RWPE1 (cell line): ENCODE measurements around the gene WASF3.

Experiments used
- CTCF ChIA-PET: fragments of 350-600 bp; sonication (Branson Sonifier 250); formaldehyde crosslinking; extraction: SDS; loops from one replicate; lab custom pipeline; 2021; lab: Yijun Ruan, JAX
- POLR2A ChIA-PET: fragments of 400-600 bp; formaldehyde crosslinking; extraction: SDS; loops from one replicate; lab custom pipeline; 2020; ENCODE audit warnings: antibody characterized with exemption; ENCODE audit not compliant: low non-redundant PET; lab: Yijun Ruan, JAX
- DNase-seq: peaks from one replicate; pipeline ENCODE4 v3.0.0; 2012; ENCODE audit warnings: low spot score
- H3K27ac ChIP-seq: fragments of 450-650 bp; 2 replicates; pipeline ENCODE4 v1.5.1; 2017
- TF ChIP-seq, protein P1 (sequence below): fragments of 450-650 bp; conservative IDR thresholded peaks from 2 replicates; pipeline ENCODE4 v1.5.1; 2017; ENCODE audit warnings: low read depth, mild to moderate bottlenecking

Gene WASF3

DNA sequence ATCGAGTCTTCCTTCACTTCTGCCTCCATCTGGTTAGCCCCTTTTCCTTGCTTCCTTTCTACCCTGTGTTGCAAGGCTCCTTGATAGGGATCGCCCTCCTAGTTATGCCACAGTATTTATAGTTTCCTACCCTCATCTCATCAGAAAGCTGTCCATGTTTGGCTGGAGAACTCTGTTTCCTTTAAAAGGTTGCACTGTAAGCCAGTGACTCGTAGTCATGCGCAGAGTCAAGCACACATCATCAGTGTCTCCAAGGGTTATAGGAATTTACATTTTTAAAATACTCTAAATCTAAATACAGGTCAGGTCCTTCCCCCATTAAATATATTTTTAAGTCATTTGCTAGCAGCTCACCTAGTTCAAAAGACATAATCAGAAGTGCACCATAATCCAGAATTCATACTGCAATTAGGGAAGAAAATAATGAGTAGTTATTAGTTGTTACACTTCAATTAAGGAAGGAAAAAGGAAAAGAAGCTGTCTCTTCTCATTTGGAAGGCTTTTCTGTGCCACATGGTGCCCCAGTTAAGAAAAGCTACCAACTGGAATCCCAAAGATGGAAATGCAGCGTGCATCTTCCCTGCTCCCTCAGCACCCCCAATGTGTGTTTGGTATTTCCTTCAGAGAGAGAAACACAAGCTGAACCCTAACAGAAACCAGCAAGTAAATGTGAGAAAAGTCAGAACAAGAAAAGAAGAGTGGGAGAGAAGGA lies 122.1 kb downstream of the WASF3 start:
- ChIA-PET CTCF (no interaction called here), POLR2A (no interaction called here)
- DNase-seq: no peak
- TF ChIP-seq, protein P1, sequence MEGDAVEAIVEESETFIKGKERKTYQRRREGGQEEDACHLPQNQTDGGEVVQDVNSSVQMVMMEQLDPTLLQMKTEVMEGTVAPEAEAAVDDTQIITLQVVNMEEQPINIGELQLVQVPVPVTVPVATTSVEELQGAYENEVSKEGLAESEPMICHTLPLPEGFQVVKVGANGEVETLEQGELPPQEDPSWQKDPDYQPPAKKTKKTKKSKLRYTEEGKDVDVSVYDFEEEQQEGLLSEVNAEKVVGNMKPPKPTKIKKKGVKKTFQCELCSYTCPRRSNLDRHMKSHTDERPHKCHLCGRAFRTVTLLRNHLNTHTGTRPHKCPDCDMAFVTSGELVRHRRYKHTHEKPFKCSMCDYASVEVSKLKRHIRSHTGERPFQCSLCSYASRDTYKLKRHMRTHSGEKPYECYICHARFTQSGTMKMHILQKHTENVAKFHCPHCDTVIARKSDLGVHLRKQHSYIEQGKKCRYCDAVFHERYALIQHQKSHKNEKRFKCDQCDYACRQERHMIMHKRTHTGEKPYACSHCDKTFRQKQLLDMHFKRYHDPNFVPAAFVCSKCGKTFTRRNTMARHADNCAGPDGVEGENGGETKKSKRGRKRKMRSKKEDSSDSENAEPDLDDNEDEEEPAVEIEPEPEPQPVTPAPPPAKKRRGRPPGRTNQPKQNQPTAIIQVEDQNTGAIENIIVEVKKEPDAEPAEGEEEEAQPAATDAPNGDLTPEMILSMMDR: no peak
- no peak overlapping the region for H3K27ac ChIP-seq

GRCh38 chr13:26680123-26680450 lies 122.6 kb downstream of the WASF3 start:
- CTCF ChIA-PET: no interaction called here
- TF ChIP-seq, protein P1: no peak
- POLR2A ChIA-PET: no interaction called here
- H3K27ac ChIP-seq: no peak overlapping the region
- no peak for DNase-seq

GRCh38 chr13:26680572-26680971 lies 123.1 kb downstream of the WASF3 start:
- ChIA-PET CTCF (no interaction called here), POLR2A (no interaction called here)
- TF ChIP-seq, protein P1: no peak
- DNase-seq: no peak
- H3K27ac ChIP-seq: no peak overlapping the region

- H3K27ac ChIP-seq: no peak overlapping the region
- POLR2A ChIA-PET: no interaction called here
- TF ChIP-seq, protein P1: no peak
- CTCF ChIA-PET: no interaction called here
- DNase-seq: no peak
Observed at GRCh38 chr13:26681036-26681435, 123.6 kb downstream of the WASF3 start.

DNA sequence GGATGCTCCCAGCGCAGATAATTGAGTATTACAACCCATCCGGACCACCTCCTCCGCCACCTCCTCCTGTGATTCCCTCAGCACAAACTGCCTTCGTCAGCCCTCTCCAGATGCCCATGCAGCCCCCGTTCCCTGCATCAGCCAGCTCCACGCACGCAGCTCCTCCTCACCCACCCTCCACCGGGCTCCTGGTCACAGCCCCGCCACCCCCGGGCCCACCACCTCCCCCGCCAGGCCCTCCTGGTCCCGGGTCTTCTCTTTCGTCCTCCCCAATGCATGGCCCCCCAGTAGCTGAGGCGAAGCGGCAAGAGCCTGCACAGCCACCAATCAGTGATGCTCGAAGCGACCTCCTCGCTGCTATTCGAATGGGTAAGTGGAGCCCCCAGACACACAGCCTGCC lies 125.1 kb downstream of the WASF3 start:
- TF ChIP-seq, protein P1: no peak
- POLR2A ChIA-PET: no interaction called here
- CTCF ChIA-PET: no interaction called here
- DNase-seq: no peak
- no peak overlapping the region for H3K27ac ChIP-seq

- no peak overlapping the region for H3K27ac ChIP-seq
- TF ChIP-seq, protein P1: no peak
- no peak for DNase-seq
- ChIA-PET POLR2A (no interaction called here), CTCF (no interaction called here)
Observed at GRCh38 chr13:26685606-26686005, 128.1 kb downstream of the WASF3 start.
